ENCODE results near the gene GSK3B.

DNA sequence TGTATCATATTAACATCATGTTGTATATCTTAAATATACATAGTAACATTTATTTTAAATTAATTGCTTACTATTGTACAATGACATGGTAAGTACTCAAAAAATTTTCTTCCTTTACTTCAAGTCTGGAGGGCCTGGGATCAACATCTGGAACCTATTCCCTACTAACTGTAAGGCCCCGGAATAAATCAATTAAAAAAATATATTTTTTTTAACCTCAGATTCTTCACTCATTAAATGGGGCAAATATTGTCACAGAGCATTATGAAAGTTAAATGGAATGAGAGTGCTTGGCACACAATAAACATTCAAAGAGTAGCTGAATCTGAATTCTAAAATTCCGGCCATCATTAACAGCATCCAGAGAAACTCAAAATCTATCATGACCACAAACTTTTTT is 16.5 kb downstream of the GSK3B start:
- TF ChIP-seq, protein P1, sequence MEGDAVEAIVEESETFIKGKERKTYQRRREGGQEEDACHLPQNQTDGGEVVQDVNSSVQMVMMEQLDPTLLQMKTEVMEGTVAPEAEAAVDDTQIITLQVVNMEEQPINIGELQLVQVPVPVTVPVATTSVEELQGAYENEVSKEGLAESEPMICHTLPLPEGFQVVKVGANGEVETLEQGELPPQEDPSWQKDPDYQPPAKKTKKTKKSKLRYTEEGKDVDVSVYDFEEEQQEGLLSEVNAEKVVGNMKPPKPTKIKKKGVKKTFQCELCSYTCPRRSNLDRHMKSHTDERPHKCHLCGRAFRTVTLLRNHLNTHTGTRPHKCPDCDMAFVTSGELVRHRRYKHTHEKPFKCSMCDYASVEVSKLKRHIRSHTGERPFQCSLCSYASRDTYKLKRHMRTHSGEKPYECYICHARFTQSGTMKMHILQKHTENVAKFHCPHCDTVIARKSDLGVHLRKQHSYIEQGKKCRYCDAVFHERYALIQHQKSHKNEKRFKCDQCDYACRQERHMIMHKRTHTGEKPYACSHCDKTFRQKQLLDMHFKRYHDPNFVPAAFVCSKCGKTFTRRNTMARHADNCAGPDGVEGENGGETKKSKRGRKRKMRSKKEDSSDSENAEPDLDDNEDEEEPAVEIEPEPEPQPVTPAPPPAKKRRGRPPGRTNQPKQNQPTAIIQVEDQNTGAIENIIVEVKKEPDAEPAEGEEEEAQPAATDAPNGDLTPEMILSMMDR (IDR thresholded peaks at IDR 0.05): no peak
- no peak for TF ChIP-seq POLR2A (IDR thresholded peaks at IDR 0.05)

All from thyroid gland (tissue), 4 donors.